Medulla oblongata (tissue), 1 donor: ENCODE data around the gene MRC2.

ENCODE experiments used
- DNase-seq: peaks from one replicate; pipeline ENCODE4 v3.0.0-alpha.2; 2015; ENCODE audit errors: extremely low spot score

MRC2 gene

GRCh38 chr17:62663304-62663703 is 35.8 kb downstream of the MRC2 start:
- DNase-seq: no peak

GRCh38 chr17:62664336-62665120 is 37.1 kb downstream of the MRC2 start:
- no peak for DNase-seq

- no peak for DNase-seq
These were observed 38.1 kb downstream of the MRC2 start for GRCh38 chr17:62665599-62665998.

GRCh38 chr17:62666061-62666800 is 38.8 kb downstream of the MRC2 start:
- DNase-seq: no peak

- DNase-seq: no peak
These were observed 39.5 kb downstream of the MRC2 start for GRCh38 chr17:62666801-62667591.

GRCh38 chr17:62668091-62668804 is 40.8 kb downstream of the MRC2 start:
- no peak for DNase-seq

GRCh38 chr17:62670202-62670821 is 42.8 kb downstream of the MRC2 start:
- no peak for DNase-seq

GRCh38 chr17:62671553-62671952 is 44.1 kb downstream of the MRC2 start:
- DNase-seq: no peak

GRCh38 chr17:62672957-62673356 is 45.5 kb downstream of the MRC2 start:
- no peak for DNase-seq

GRCh38 chr17:62673614-62674362 is 46.3 kb downstream of the MRC2 start:
- no peak for DNase-seq

- DNase-seq: no peak
These were observed 46.9 kb downstream of the MRC2 start for GRCh38 chr17:62674363-62674739.

GRCh38 chr17:62674841-62675240 is 47.4 kb downstream of the MRC2 start:
- no peak for DNase-seq

- peak; percentile 83 for DNase-seq
These were observed 47.8 kb downstream of the MRC2 start for GRCh38 chr17:62675260-62675659.

- DNase-seq: no peak
These were observed 48.2 kb downstream of the MRC2 start for GRCh38 chr17:62675701-62676100.

- no peak for DNase-seq
These were observed 48.9 kb downstream of the MRC2 start for GRCh38 chr17:62676231-62676943.

- DNase-seq: peak; percentile 49
These were observed 49.6 kb downstream of the MRC2 start for GRCh38 chr17:62676952-62677596.

GRCh38 chr17:62678214-62678919 is 50.9 kb downstream of the MRC2 start:
- DNase-seq: no peak

- DNase-seq: no peak
These were observed 52.5 kb downstream of the MRC2 start for GRCh38 chr17:62679866-62680377.
